Esophagus muscularis mucosa (tissue), 4 donors: ENCODE data around the gene FCAMR. TPM values are rescaled to one million over a fixed set of nuclear protein-coding genes. Genes with fewer than 3 reads are reported as not detected.
"Not testable (repeated sequence)": the region's sequence is repeated elsewhere in the genome, so short reads cannot be mapped to it uniquely, and the experiment has no call there.

Experiments used
- DNase-seq: peaks from one replicate; pipeline ENCODE4 v3.0.0-alpha.2; 2017; ENCODE audit errors: extremely low spot score
- H3K27ac ChIP-seq, 4 donors: fragments of 200-600 bp; sonication (generic); replicated peaks in 1 of 4; 1 replicate in 3 of 4; 2 replicates in 1 of 4; pipeline ENCODE4 v1.5.1; 2016 to 2019; ENCODE audit warnings: mild to moderate bottlenecking in 1 of 4
- H3K27me3 ChIP-seq, 4 donors: fragments of 200-600 bp; sonication (generic); one replicate each; pipeline versions ENCODE4 v1.5.1 to v1.6.0; 2016 to 2019
- H3K36me3 ChIP-seq, 4 donors: fragments of 200-600 bp; sonication (generic); one replicate each; pipeline ENCODE4 v1.5.1; 2016 to 2019
- H3K4me1 ChIP-seq, 4 donors: fragments of 200-600 bp; sonication (generic); one replicate each; pipeline ENCODE4 v1.5.1; 2016 to 2019
- H3K4me3 ChIP-seq, 4 donors: fragments of 200-600 bp; sonication (generic); 1 replicate in 2 of 4; 2 replicates in 2 of 4; pipeline ENCODE4 v1.5.1; 2016 to 2019; ENCODE audit warnings: mild to moderate bottlenecking in 4 of 4, moderate library complexity in 1 of 4
- H3K9me3 ChIP-seq, 4 donors: fragments of 200-600 bp; sonication (generic); 1 replicate in 3 of 4; 2 replicates in 1 of 4; pipeline ENCODE4 v1.5.1; 2016 to 2019
- CTCF ChIP-seq, 3 experiments: fragments of 200-600 bp in 2 of 3; fragments of 450-650 bp in 1 of 3; sonication (generic) in 2 of 3; IDR thresholded peaks; one replicate each; pipeline ENCODE4 v1.5.1; 2017 to 2019; ENCODE audit warnings: antibody characterized with exemption in 3 of 3, mild to moderate bottlenecking in 2 of 3, moderate library complexity in 1 of 3
- EP300 ChIP-seq: sonication (generic); formaldehyde crosslinking; IDR thresholded peaks from one replicate; pipeline ENCODE4 v1.6.1; 2017; ENCODE audit warnings: antibody characterized with exemption
- POLR2A ChIP-seq: fragments of 450-650 bp; IDR thresholded peaks from one replicate; pipeline ENCODE4 v1.6.1; 2017; ENCODE audit warnings: antibody characterized with exemption, moderate library complexity, mild to moderate bottlenecking, low read depth
- POLR2AphosphoS5 ChIP-seq, 2 donors: sonication (generic); formaldehyde crosslinking; IDR thresholded peaks; one replicate each; pipeline ENCODE4 v1.6.1; 2017; ENCODE audit warnings: antibody characterized with exemption in 2 of 2
- WGBS: methylation state at CpG from one replicate; pipeline ENCODE4 v1.1.5; 2018; 5-methylcytosine and 5-hydroxymethylcytosine counted together
- intact Hi-C: fragments of 100-400 bp; cut with DNase I; formaldehyde crosslinking; loops from one replicate; pipeline ENCODE4 v1.15.1; 2023
- total RNA-seq, 4 donors: library from RNA; depleted of rRNA; stranded (reverse); fragments of >200 nt; gene quantifications; one replicate each; pipeline versions ENCODE4 v1.1.0 to v1.2.1, GENCODE V29; 2016

FCAMR gene
- total RNA-seq, 4 donors from 2014 or later, result not detected

- TF ChIP-seq POLR2A (no peak), EP300 (no peak), POLR2AphosphoS5 (IDR thresholded peaks at IDR 0.05) (no peak), CTCF (IDR thresholded peaks at IDR 0.05) (no peak)
- Histone ChIP-seq H3K27ac (no peak overlapping the region), H3K36me3 (no peaks in the 10 kb centered on the region), H3K9me3 (no peaks in the 10 kb centered on the region), H3K4me1 (no peaks in the 10 kb centered on the region), H3K27me3 (no peaks in the 10 kb centered on the region), H3K4me3 (no peak overlapping the region)
- 77% methylated on average over 2 of the region's 2 CpGs for WGBS
- intact Hi-C loops, result no loop called here
- no peak for DNase-seq
These were observed 44.0 kb downstream of the FCAMR start for GRCh38 chr1:206926286-206926685.

GRCh38 chr1:206925106-206925736, 45.0 kb downstream of the FCAMR start:
- H3K4me3 ChIP-seq, result no peak overlapping the region
- no peak for DNase-seq
- H3K4me1 ChIP-seq, result no peaks in the 10 kb centered on the region
- H3K36me3 ChIP-seq, result no peaks in the 10 kb centered on the region
- intact Hi-C loops, result no loop called here
- TF ChIP-seq POLR2A (no peak), EP300 (no peak), POLR2AphosphoS5 (IDR thresholded peaks at IDR 0.05) (no peak), CTCF (IDR thresholded peaks at IDR 0.05) (no peak)
- 69% methylated on average over 9 of the region's 11 CpGs for WGBS
- no peaks in the 10 kb centered on the region for H3K27me3 ChIP-seq
- H3K9me3 ChIP-seq, result no peaks in the 10 kb centered on the region
- H3K27ac ChIP-seq, result no peak overlapping the region

GRCh38 chr1:206924592-206925105, 45.6 kb downstream of the FCAMR start:
- Histone ChIP-seq H3K4me3 (no peak overlapping the region), H3K36me3 (no peaks in the 10 kb centered on the region), H3K4me1 (no peaks in the 10 kb centered on the region), H3K27me3 (no peaks in the 10 kb centered on the region), H3K9me3 (no peaks in the 10 kb centered on the region), H3K27ac (no peak overlapping the region)
- DNase-seq, result no peak
- 76% methylated on average over 8 of the region's 8 CpGs for WGBS
- intact Hi-C loops, result no loop called here
- TF ChIP-seq POLR2A, result no peak

GRCh38 chr1:206923961-206924557, 46.2 kb downstream of the FCAMR start:
- H3K4me1 ChIP-seq, H3K36me3 ChIP-seq, H3K27me3 ChIP-seq, H3K27ac ChIP-seq, intact Hi-C loops, DNase-seq, H3K9me3 ChIP-seq, H3K4me3 ChIP-seq: not testable (repeated sequence)
- 81% methylated on average over 4 of the region's 4 CpGs for WGBS

GRCh38 chr1:206923009-206923960, 47.0 kb downstream of the FCAMR start:
- Histone ChIP-seq H3K9me3 (no peaks in the 10 kb centered on the region), H3K4me1 (no peaks in the 10 kb centered on the region), H3K27ac (no peak overlapping the region), H3K27me3 (no peaks in the 10 kb centered on the region), H3K4me3 (no peak overlapping the region), H3K36me3 (no peaks in the 10 kb centered on the region)
- TF ChIP-seq POLR2AphosphoS5 (IDR thresholded peaks at IDR 0.05) (no peak), POLR2A (no peak), EP300 (no peak), CTCF (IDR thresholded peaks at IDR 0.05) (no peak)
- DNase-seq, result no peak
- 65% methylated on average over 6 of the region's 12 CpGs for WGBS
- intact Hi-C loops, result no loop called here
